ENCODE results near the gene RBM12. TPM values are rescaled to one million over a fixed set of nuclear protein-coding genes. Genes with fewer than 3 reads are reported as not detected.
A peak's percentile ranks its signal among the peaks of the same experiment; 100 is the strongest.
"Not testable (repeated sequence)": the region's sequence is repeated elsewhere in the genome, so short reads cannot be mapped to it uniquely, and the experiment has no call there.

The RBM12 gene
- total RNA-seq, 2 experiments from 2014 or later: 91.7 to 95.2 TPM

GRCh38 chr20:35690265-35690664 lies 25.6 kb upstream of the RBM12 start:
- Mint-ChIP-seq H3K27me3 (no peaks in the 10 kb centered on the region), H3K9me3 (no peaks in the 10 kb centered on the region), H3K4me1 (ENCODE audit: low read depth) (no peaks in the 10 kb centered on the region), H3K4me3 (no peak overlapping the region), H3K36me3 (ENCODE audit: low read depth) (peaks cover 58% of the 10 kb centered on the region), H3K27ac (no peak overlapping the region)
- Histone ChIP-seq H3K27ac (ENCODE audit: low read depth in 1 of 2, low read length in 2 of 2) (no peak overlapping the region), H3K4me1 (ENCODE audit: insufficient read depth, low read length) (no peaks in the 10 kb centered on the region), H3K4me3 (ENCODE audit: low read length) (no peak overlapping the region), H3K36me3 (ENCODE audit: insufficient read depth, low read length) (peaks cover 58% of the 10 kb centered on the region), H3K9me3 (ENCODE audit: control insufficient read depth in 1 of 2, insufficient read depth in 1 of 2, low read length in 2 of 2) (no peaks in the 10 kb centered on the region), H3K27me3 (ENCODE audit: control insufficient read depth in 1 of 2, insufficient read depth in 2 of 2, low read length in 2 of 2) (no peaks in the 10 kb centered on the region)
- DNase-seq (peak in 1 of 14 experiments; percentile 2), ATAC-seq (ENCODE audit: poor library complexity) (no peak)
- CTCF ChIA-PET: interaction anchor here (0.6 to 1.6 kb wide), 2 partner anchors 9 to 544 kb away, joined by 3 to 4 read pairs; partner anchors contain the start of genes NFS1 and ROMO1
- intact Hi-C loops (cut with DNase I, micrococcal nuclease): loop anchor here in 1 of 2 experiments (10.0 kb wide), 2 partner anchors 225 to 265 kb away; partner anchors contain the start of gene SCAND1
- TF ChIP-seq CTCF (IDR thresholded peaks at IDR 0.05): no peak
- POLR2A ChIA-PET: no interaction called here

GRCh38 chr20:35686872-35687271 lies 22.2 kb upstream of the RBM12 start:
- CTCF ChIA-PET: not testable (repeated sequence)

GRCh38 chr20:35685368-35685767 lies 20.7 kb upstream of the RBM12 start:
- H3K9me3 ChIP-seq (ENCODE audit: control insufficient read depth in 1 of 2, insufficient read depth in 1 of 2, low read length in 2 of 2); H3K4me3 Mint-ChIP-seq; ATAC-seq (ENCODE audit: poor library complexity); H3K4me3 ChIP-seq (ENCODE audit: low read length); H3K4me1 ChIP-seq (ENCODE audit: insufficient read depth, low read length); H3K4me1 Mint-ChIP-seq (ENCODE audit: low read depth); POLR2A ChIA-PET; CTCF ChIA-PET; H3K27ac Mint-ChIP-seq; H3K27me3 Mint-ChIP-seq; H3K27ac ChIP-seq (ENCODE audit: low read depth in 1 of 2, low read length in 2 of 2); H3K9me3 Mint-ChIP-seq; intact Hi-C loops (cut with DNase I, micrococcal nuclease); H3K27me3 ChIP-seq (ENCODE audit: control insufficient read depth in 1 of 2, insufficient read depth in 2 of 2, low read length in 2 of 2): not testable (repeated sequence)
- peaks cover 42% of the 10 kb centered on the region for H3K36me3 ChIP-seq (ENCODE audit: insufficient read depth, low read length)
- peaks cover 61% of the 10 kb centered on the region for H3K36me3 Mint-ChIP-seq (ENCODE audit: low read depth)
- peak in 1 of 14 experiments; percentile 4 for DNase-seq

More at GRCh38 chr20:35686872-35687271, 22.2 kb upstream of the RBM12 start:
- H3K4me3 Mint-ChIP-seq; POLR2A ChIA-PET; H3K9me3 ChIP-seq (ENCODE audit: control insufficient read depth in 1 of 2, insufficient read depth in 1 of 2, low read length in 2 of 2); H3K9me3 Mint-ChIP-seq; H3K27me3 ChIP-seq (ENCODE audit: control insufficient read depth in 1 of 2, insufficient read depth in 2 of 2, low read length in 2 of 2); H3K4me1 ChIP-seq (ENCODE audit: insufficient read depth, low read length); H3K4me1 Mint-ChIP-seq (ENCODE audit: low read depth); ATAC-seq (ENCODE audit: poor library complexity); H3K4me3 ChIP-seq (ENCODE audit: low read length); H3K27ac Mint-ChIP-seq; intact Hi-C loops (cut with DNase I, micrococcal nuclease); H3K27ac ChIP-seq (ENCODE audit: low read depth in 1 of 2, low read length in 2 of 2); H3K27me3 Mint-ChIP-seq: not testable (repeated sequence)
- peaks cover 52% of the 10 kb centered on the region for H3K36me3 Mint-ChIP-seq (ENCODE audit: low read depth)
- DNase-seq: peak in 1 of 14 experiments; percentile 24
- peaks cover 47% of the 10 kb centered on the region for H3K36me3 ChIP-seq (ENCODE audit: insufficient read depth, low read length)

- intact Hi-C loops (cut with DNase I, micrococcal nuclease): no loop called here
Observed at GRCh38 chr20:35681960-35682359, 17.3 kb upstream of the RBM12 start.

More at GRCh38 chr20:35681960-35682359, 17.3 kb upstream of the RBM12 start:
- H3K36me3 ChIP-seq (ENCODE audit: insufficient read depth, low read length): peaks cover 34% of the 10 kb centered on the region
- TF ChIP-seq CTCF (IDR thresholded peaks at IDR 0.05): no peak
- Mint-ChIP-seq H3K4me3 (no peak overlapping the region), H3K27me3 (no peaks in the 10 kb centered on the region), H3K4me1 (ENCODE audit: low read depth) (no peaks in the 10 kb centered on the region), H3K9me3 (no peaks in the 10 kb centered on the region), H3K36me3 (ENCODE audit: low read depth) (peaks cover 56% of the 10 kb centered on the region), H3K27ac (no peak overlapping the region)
- ChIA-PET CTCF (no interaction called here), POLR2A (no interaction called here)
- H3K9me3 ChIP-seq (ENCODE audit: control insufficient read depth in 1 of 2, insufficient read depth in 1 of 2, low read length in 2 of 2): no peaks in the 10 kb centered on the region
- DNase-seq: no peak
- no peak overlapping the region for H3K27ac ChIP-seq (ENCODE audit: low read depth in 1 of 2, low read length in 2 of 2)
- no peaks in the 10 kb centered on the region for H3K27me3 ChIP-seq (ENCODE audit: control insufficient read depth in 1 of 2, insufficient read depth in 2 of 2, low read length in 2 of 2)
- no peaks in the 10 kb centered on the region for H3K4me1 ChIP-seq (ENCODE audit: insufficient read depth, low read length)
- H3K4me3 ChIP-seq (ENCODE audit: low read length): no peak overlapping the region
- ATAC-seq (ENCODE audit: poor library complexity): no peak
